A549 (cell line): ENCODE data around the gene POGK.

Experiments
- CTCF ChIP-seq: fragments of >200 bp; sonication (Bioruptor Twin); formaldehyde crosslinking; IDR thresholded peaks from 3 replicates; pipeline ENCODE4 v1.5.1; 2016
- NR3C1 ChIP-seq: fragments of >200 bp; sonication (Bioruptor Twin); formaldehyde crosslinking; IDR thresholded peaks from 3 replicates; pipeline ENCODE4 v1.6.1; 2017
- POLR2A ChIP-seq: IDR thresholded peaks from 2 replicates; pipeline ENCODE4 v1.6.1; 2012; ENCODE audit warnings: mild to moderate bottlenecking, low read length
- SREBF2 ChIP-seq: fragments of 450-650 bp; IDR thresholded peaks from 2 replicates; pipeline ENCODE4 v1.6.1; 2014; ENCODE audit warnings: mild to moderate bottlenecking, moderate library complexity

GRCh38 chr1:166902279-166902678 is 63.0 kb downstream of the POGK start:
- TF ChIP-seq NR3C1 (no peak), CTCF (no peak), POLR2A (no peak), SREBF2 (no peak)
